Measurements from ENCODE around the gene SRF. TPM values are rescaled to one million over a fixed set of nuclear protein-coding genes. Genes with fewer than 3 reads are reported as not detected.

Gene SRF
- total and polyA plus RNA-seq, 2 donors (not counting 3 experiments of a cell fraction or from before 2014, with no cell fraction given), result 34.4 to 55.8 TPM

DNA sequence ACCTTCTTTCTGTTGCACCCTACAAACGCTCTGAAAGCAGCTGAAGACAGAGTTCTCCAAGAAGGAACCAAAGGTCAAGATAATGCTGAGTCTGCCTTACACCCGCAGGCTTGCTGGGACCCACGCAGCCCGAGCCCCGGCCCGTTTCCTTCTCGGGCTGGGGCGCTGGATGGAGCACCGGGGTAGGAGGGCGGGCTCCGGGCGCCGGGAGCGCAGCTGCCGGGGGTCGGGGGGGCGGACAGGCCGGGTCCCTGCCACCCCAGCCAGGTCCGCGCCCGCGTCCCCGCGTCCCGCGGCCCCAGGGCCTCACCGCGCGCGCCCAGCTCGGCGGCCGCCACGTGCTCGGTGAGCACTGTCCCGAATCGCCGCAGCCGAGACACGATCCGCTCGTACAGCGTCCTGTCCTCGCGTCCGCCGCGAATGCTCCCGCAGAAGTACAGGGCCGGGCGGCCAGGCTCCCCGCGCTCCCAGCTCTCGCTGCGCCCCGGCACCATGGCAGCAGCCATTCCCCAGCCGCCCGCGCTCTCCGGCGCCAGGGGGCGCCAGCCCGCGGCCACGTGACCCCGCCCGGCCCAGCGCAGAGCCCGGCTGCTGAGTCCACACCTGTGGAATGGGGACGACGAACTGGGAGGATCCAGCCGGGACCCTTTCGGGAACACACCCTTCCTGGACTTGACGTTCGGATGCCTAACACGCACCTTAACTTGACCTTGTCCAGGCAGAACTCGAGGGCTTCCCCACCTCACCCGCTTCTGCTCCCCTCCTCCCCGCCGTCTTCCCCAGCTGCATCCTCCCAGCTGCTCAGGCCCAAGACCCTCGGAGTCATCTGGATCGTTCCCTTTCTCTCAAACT, 58.1 kb downstream of the SRF start, which contains the start of gene DNPH1:
Gene DNPH1 (minus strand): TSS at position 531 of the 852 bp plus-strand sequence. CDS start 25 bp downstream, at position 506.
- FAIRE-seq (peak; percentile 64), DNase-seq (ENCODE audit: low read depth, low spot score) (peak; percentile 70)
- H3K4me1 ChIP-seq (ENCODE audit: control insufficient read depth, extremely low read depth, insufficient read depth, low read length), result peaks cover 6% of the 10 kb centered on the region
- H2AFZ ChIP-seq (ENCODE audit: low read depth, low read length), result peak within 1 kb of the TSS; percentile 87
- H3K9me3 ChIP-seq (replicated peaks; ENCODE audit: control insufficient read depth, insufficient read depth, low read length), result no peaks in the 10 kb centered on the region
- H4K20me1 ChIP-seq (replicated peaks; ENCODE audit: control insufficient read depth, extremely low read depth, insufficient read depth, low read length), result no peaks in the 10 kb centered on the region
- no peaks in the 10 kb centered on the region for H3K36me3 ChIP-seq (ENCODE audit: control insufficient read depth in 2 of 2, extremely low read depth in 1 of 2, insufficient read depth in 2 of 2, low read length in 2 of 2)
- dilution Hi-C loops (cut with MboI; ENCODE audit: extremely low pct_ligation_motif_present, low sequenced_read_pairs) (no loop called here), intact Hi-C loops (cut with micrococcal nuclease) (loop anchor here (1.0 kb wide), 2 partner anchors 56 to 105 kb away; no protein-coding TSS in a partner anchor)
- peak within 1 kb of the TSS; percentile 30 for H3K27ac ChIP-seq (ENCODE audit: insufficient read depth, low read depth, low read length)
- TF ChIP-seq, protein P1, sequence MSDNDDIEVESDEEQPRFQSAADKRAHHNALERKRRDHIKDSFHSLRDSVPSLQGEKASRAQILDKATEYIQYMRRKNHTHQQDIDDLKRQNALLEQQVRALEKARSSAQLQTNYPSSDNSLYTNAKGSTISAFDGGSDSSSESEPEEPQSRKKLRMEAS (IDR thresholded peaks at IDR 0.05; ENCODE audit: insufficient read depth, insufficient read length), result peak; percentile 54
- TF ChIP-seq GATA2 (IDR thresholded peaks at IDR 0.05; ENCODE audit: insufficient read depth, insufficient read length, low read depth, low read length) (no peak), POLR2AphosphoS5 (IDR thresholded peaks at IDR 0.05; ENCODE audit: insufficient read depth, low read depth, low read length) (peak; percentile 87), CTCF (IDR thresholded peaks at IDR 0.05; ENCODE audit: extremely low read depth in 1 of 2, insufficient read depth in 1 of 2, low read depth in 1 of 2, low read length in 2 of 2) (peak; percentile 80 to 92), POLR2A (IDR thresholded peaks at IDR 0.05; ENCODE audit: low read depth, low read length) (peak; percentile 77)
- POLR2A ChIA-PET, result no interaction called here
- H3K79me2 ChIP-seq (ENCODE audit: control insufficient read depth, insufficient read depth, low read length), result peaks cover 3% of the 10 kb centered on the region
- no peaks in the 10 kb centered on the region for H3K9me1 ChIP-seq (replicated peaks; ENCODE audit: control insufficient read depth, extremely low read depth, insufficient read depth, low read length)
- H3K9ac ChIP-seq (replicated peaks; ENCODE audit: extremely low read depth, insufficient read depth, low read length), result peak within 1 kb of the TSS; percentile 75
- CTCF ChIA-PET, result interaction anchor here (0.6 to 2.6 kb wide), 55 partner anchors 9 to 850 kb away, joined by 3 to 27 read pairs (median 5); partner anchors contain the start of genes CRIP3, CUL9, LRRC73 and SRF
- no TSS peak for BruUV-seq (replicated peaks)
- H3K4me3 ChIP-seq (replicated peaks in 1 of 3; ENCODE audit: insufficient read depth in 1 of 3, low read depth in 1 of 3, low read length in 3 of 3), result peak within 1 kb of the TSS; percentile 54 to 76 (median 71)
- peaks cover 6 to 10% of the 10 kb centered on the region in 2 experiments for H3K27me3 ChIP-seq (ENCODE audit: control insufficient read depth in 2 of 2, insufficient read depth in 2 of 2, low read length in 2 of 2)
- peak within 1 kb of the TSS; percentile 94 for H3K4me2 ChIP-seq (ENCODE audit: insufficient read depth, low read length)
